Measurements from ENCODE around the gene WIPF2. TPM values are rescaled to one million over a fixed set of nuclear protein-coding genes. Genes with fewer than 3 reads are reported as not detected.
A peak's percentile ranks its signal among the peaks of the same experiment; 100 is the strongest.

Gene WIPF2
- total and polyA plus RNA-seq, 2 of the 8 experiments (the other 6 are each of a cell fraction or from before 2014, with no cell fraction given) = 6.9 to 25.3 TPM

DNA sequence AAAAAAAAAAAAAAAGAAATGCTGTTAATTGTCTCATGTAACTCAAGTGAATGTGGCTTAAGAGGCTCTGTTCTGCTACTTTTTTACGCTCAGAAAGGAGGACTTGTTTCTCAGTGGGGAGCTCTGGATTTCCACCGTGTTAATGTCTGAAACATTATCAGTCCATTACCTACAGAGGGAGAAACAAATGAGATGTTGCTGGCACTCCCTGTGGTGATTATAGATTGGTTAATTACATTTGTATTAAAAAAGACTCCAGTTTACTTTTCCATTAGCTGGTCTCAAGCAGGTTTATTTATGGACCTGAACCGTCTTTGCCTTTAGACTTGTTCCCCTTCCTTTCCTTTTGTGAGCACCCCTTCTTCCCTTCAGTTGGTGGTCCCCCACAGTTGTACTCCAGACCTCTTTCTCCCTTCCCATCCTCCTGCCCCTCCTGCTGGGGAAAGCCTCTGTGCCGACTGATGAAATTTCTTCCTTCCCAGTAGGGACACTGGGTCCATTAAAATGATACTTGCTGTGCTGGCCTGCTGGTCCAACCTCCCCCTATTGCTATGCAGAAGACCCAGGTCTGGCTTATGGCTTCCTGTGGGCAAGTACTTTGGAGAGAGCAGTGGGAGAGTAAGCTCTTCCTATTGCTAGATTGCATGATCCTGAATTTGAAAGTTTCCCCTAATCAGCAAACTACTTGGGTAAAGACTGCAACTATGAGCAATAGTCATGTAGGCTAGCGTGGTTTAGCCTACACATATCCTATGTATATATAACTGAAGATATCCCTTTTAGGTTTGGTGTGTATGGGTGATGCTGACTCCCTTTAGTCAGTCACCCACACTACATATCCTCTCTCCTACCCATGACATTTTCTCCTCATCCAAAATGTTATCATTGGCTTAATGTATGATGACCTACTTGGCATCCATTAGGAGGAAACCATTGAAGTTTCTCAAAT lies 76.7 kb downstream of the WIPF2 start:
- H2BK120ac ChIP-seq (replicated peaks; ENCODE audit: low read depth, low read length) = peak overlapping the region; percentile 36
- no peaks in the 10 kb centered on the region for H3K23me2 ChIP-seq (ENCODE audit: low read depth, low read length)
- peak overlapping the region in 3 of 4 experiments; percentile 6 to 23 (median 7); a peak in 3 of 8 replicates for H3K4me3 ChIP-seq (ENCODE audit: extremely low read depth in 1 of 4, insufficient read depth in 2 of 4, low read depth in 3 of 4, low read length in 4 of 4)
- H3K23ac ChIP-seq (ENCODE audit: insufficient read length) = no peak overlapping the region
- no peak overlapping the region for H3K27ac ChIP-seq (ENCODE audit: low read depth, low read length)
- ChIA-PET POLR2A (ENCODE audit: partially characterized antibody) (interaction anchor here (0.6 to 31.2 kb wide), 7 partner anchors 0 to 126 kb away, joined by 3 to 570 read pairs (median 3); partner anchors contain the start of genes CDC6, GJD3, RARA and WIPF2), CTCF (ENCODE audit: partially characterized antibody) (interaction anchor here (0.7 to 4.2 kb wide), 11 partner anchors 8 to 226 kb away, joined by 3 to 23 read pairs (median 4); partner anchors contain the start of gene WIPF2)
- H4K20me1 ChIP-seq (replicated peaks in 1 of 2; ENCODE audit: control insufficient read depth in 1 of 2, insufficient read depth in 2 of 2, low read length in 2 of 2) = peaks cover 2 to 5% of the 10 kb centered on the region in 2 experiments
- H2AFZ ChIP-seq (ENCODE audit: low read length) = no peak overlapping the region
- peaks cover 0 to 7% (median 3%) of the 10 kb centered on the region in 4 experiments; a peak in 5 of 7 replicates for H3K4me1 ChIP-seq (replicated peaks in 1 of 4; ENCODE audit: control insufficient read depth in 3 of 4, insufficient read depth in 4 of 4, low read length in 3 of 4)
- H3K4ac ChIP-seq (replicated peaks; ENCODE audit: insufficient read length, low read depth, low read length) = no peak overlapping the region
- 17% methylated on average over 5 of the region's 5 CpGs; no CpG with 5 or more reads in 1 of the 2 experiments for WGBS, 2 experiments (ENCODE audit: extremely low coverage in 1 of 2, insufficient coverage in 1 of 2, insufficient read length in 1 of 2, insufficient replicate concordance in 2 of 2, low coverage in 1 of 2, low lambda C conversion rate in 2 of 2, missing lambda C conversion rate in 1 of 2)
- H3K56ac ChIP-seq (replicated peaks; ENCODE audit: insufficient read length, low read depth, low read length) = no peak overlapping the region
- FAIRE-seq = peak; percentile 36
- H3K27me3 ChIP-seq (replicated peaks in 1 of 4; ENCODE audit: control insufficient read depth in 3 of 4, extremely low read depth in 1 of 4, insufficient read depth in 3 of 4, low read length in 3 of 4) = no peaks in the 10 kb centered on the region
- peak overlapping the region; percentile 45 to 52 for H3K4me2 ChIP-seq (ENCODE audit: insufficient read depth in 1 of 2, low read depth in 2 of 2, low read length in 2 of 2)
- no peak overlapping the region; the same call in 1 of the 2 replicates for H2BK5ac ChIP-seq (ENCODE audit: low read depth, low read length)
- no peak overlapping the region for H3K9ac ChIP-seq (replicated peaks in 1 of 4; ENCODE audit: extremely low read depth in 1 of 4, low read depth in 3 of 4, low read length in 3 of 4)
- peak; percentile 46 for TF ChIP-seq POLR2AphosphoS5 (IDR thresholded peaks at IDR 0.05; ENCODE audit: low read depth, low read length)
- TF ChIP-seq SP2 (IDR thresholded peaks at IDR 0.05; ENCODE audit: low read length) = no peak
- TF ChIP-seq ASH2L (IDR thresholded peaks at IDR 0.05; ENCODE audit: low read length) = peak; percentile 31
- TF ChIP-seq NANOG (IDR thresholded peaks at IDR 0.05; ENCODE audit: insufficient read depth, low read depth, low read length, poor library complexity, severe bottlenecking) = peak; percentile 73
- no peak overlapping the region for H3K18ac ChIP-seq (ENCODE audit: extremely low read depth, low read length)
- no peak overlapping the region for H2BK20ac ChIP-seq (ENCODE audit: low read length)
- DNase-seq (ENCODE audit: low read depth in 1 of 2, low spot score in 2 of 2) = no peak
- no peak overlapping the region for H3K14ac ChIP-seq (ENCODE audit: insufficient read length)
- H2BK12ac ChIP-seq (ENCODE audit: low read depth, low read length) = no peak overlapping the region
- H4K5ac ChIP-seq (ENCODE audit: insufficient read length, low read depth, low read length) = peak overlapping the region; percentile 75
- H2BK15ac ChIP-seq (ENCODE audit: low read length) = no peak overlapping the region
- H2AK5ac ChIP-seq (ENCODE audit: low read depth, low read length) = no peak overlapping the region
- peaks cover 36 to 93% (median 75%) of the 10 kb centered on the region in 4 experiments for H3K36me3 ChIP-seq (ENCODE audit: control insufficient read depth in 2 of 4, insufficient read depth in 4 of 4, low read length in 3 of 4)
- no peaks in the 10 kb centered on the region for H3K9me3 ChIP-seq (ENCODE audit: insufficient read depth in 2 of 2, low read depth in 1 of 2, low read length in 1 of 2)
- no peaks in the 10 kb centered on the region for H3K79me1 ChIP-seq (ENCODE audit: low read depth, low read length)
- H4K91ac ChIP-seq (replicated peaks; ENCODE audit: insufficient read length, low read length) = no peak overlapping the region
- no peak overlapping the region for H4K8ac ChIP-seq (ENCODE audit: extremely low read depth, insufficient read depth, low read length)
- peaks cover 0 to 17% of the 10 kb centered on the region in 2 experiments; a peak in 2 of 4 replicates for H3K79me2 ChIP-seq (ENCODE audit: control insufficient read depth in 1 of 2, insufficient read depth in 2 of 2, low read length in 2 of 2)
